ENCODE data around the gene NCOA4. TPM values are rescaled to one million over a fixed set of nuclear protein-coding genes. Genes with fewer than 3 reads are reported as not detected.
"Not testable (repeated sequence)": the region's sequence is repeated elsewhere in the genome, so short reads cannot be mapped to it uniquely, and the experiment has no call there.

Gene NCOA4
- total RNA-seq, 4 donors from 2014 or later: 88.8 to 223 (median 110) TPM

DNA sequence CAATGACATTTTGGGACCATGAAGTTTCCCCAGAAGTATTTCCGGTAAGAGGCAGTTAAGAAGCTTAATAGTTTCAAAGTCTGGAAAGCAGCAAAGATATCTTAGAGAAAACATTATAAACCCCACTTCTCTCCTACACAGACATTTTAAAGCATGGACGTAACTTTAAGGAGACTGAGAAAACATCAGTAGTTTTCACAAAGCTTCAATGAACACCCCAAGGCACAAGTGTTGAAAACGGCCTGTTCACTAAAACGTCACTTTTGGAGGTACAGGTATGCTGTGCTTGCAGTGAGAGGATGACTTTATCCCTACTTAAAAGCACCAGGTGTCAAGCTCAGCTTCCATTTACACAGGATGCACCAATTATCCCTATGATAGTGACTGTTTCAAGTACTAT, 25.0 kb downstream of the NCOA4 start:
- Histone ChIP-seq H3K9me3 (no peaks in the 10 kb centered on the region), H3K4me1 (peaks cover 0 to 8% of the 10 kb centered on the region in 2 donors), H3K27ac (no peak overlapping the region), H3K36me3 (no peaks in the 10 kb centered on the region), H3K4me3 (no peak overlapping the region), H3K27me3 (no peaks in the 10 kb centered on the region)
- DNase-seq: no peak
- TF ChIP-seq, protein P1, sequence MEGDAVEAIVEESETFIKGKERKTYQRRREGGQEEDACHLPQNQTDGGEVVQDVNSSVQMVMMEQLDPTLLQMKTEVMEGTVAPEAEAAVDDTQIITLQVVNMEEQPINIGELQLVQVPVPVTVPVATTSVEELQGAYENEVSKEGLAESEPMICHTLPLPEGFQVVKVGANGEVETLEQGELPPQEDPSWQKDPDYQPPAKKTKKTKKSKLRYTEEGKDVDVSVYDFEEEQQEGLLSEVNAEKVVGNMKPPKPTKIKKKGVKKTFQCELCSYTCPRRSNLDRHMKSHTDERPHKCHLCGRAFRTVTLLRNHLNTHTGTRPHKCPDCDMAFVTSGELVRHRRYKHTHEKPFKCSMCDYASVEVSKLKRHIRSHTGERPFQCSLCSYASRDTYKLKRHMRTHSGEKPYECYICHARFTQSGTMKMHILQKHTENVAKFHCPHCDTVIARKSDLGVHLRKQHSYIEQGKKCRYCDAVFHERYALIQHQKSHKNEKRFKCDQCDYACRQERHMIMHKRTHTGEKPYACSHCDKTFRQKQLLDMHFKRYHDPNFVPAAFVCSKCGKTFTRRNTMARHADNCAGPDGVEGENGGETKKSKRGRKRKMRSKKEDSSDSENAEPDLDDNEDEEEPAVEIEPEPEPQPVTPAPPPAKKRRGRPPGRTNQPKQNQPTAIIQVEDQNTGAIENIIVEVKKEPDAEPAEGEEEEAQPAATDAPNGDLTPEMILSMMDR (IDR thresholded peaks at IDR 0.05): no peak
- no peak for TF ChIP-seq POLR2A (IDR thresholded peaks at IDR 0.05)
- intact Hi-C loops (cut with DNase I; ENCODE audit: low total_unique reads): no loop called here

DNA sequence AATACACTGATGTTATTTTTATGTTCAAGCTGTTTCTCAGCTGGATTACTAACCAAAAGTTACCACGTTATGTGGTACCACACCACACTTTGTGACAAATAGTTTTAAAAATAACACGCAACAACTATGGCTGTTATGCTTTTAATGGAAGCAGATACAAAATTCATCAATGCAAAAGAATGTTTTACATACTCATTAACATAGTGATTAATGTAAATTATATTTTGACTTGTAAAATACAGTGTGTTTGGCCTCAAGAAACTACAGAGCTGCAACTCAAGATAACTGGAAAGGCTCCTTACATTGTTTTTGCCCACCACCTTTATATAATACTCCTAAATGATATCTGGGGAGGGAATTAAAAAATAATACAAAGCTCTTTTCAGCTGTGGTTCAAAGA, 25.5 kb downstream of the NCOA4 start:
- Histone ChIP-seq H3K9me3 (no peaks in the 10 kb centered on the region), H3K27ac (no peak overlapping the region), H3K36me3 (no peaks in the 10 kb centered on the region), H3K4me3 (no peak overlapping the region), H3K27me3 (no peaks in the 10 kb centered on the region), H3K4me1 (peaks cover 0 to 8% of the 10 kb centered on the region in 2 donors)
- TF ChIP-seq, protein P1 (IDR thresholded peaks at IDR 0.05): no peak
- TF ChIP-seq POLR2A (IDR thresholded peaks at IDR 0.05): no peak
- intact Hi-C loops (cut with DNase I; ENCODE audit: low total_unique reads): no loop called here
- no peak for DNase-seq

DNA sequence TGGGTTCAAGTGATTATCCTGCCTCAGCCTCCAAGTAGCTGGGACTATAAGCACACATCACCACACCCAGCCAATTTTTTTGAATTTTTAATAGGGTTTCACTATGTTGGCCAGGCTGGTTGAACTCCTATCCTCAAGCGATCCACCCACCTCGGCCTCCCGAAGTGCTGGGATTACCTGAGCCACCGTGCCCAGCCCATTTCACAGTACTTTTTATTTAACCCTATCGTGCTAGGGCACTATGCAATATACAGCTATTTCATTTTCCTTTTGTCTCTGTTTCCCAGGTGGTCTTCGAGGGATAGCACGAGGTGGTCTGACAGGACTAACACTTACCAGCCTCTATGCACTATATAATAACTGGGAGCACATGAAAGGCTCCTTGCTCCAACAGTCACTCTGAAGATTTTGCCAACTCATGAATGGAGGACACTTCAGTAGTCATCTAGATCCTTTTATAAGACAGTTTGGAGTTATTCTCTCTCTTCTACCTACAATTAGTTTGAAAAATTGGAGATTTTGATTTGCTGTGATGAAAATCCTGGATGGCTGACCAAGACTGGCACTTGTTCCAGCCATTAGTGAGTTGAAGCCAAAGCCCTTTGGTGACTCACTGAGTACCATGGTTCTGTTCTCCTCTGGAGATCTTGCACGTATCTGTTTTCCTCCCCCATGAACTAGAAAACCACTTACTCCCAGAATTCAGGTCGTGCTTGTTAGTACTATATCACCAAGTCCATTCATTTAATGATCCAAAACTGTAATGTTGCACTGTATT, 27.3 kb downstream of the NCOA4 start:
- DNase-seq: no peak
- H3K27me3 ChIP-seq: no peaks in the 10 kb centered on the region
- peaks cover 0 to 8% of the 10 kb centered on the region in 2 donors for H3K4me1 ChIP-seq
- no peaks in the 10 kb centered on the region for H3K9me3 ChIP-seq
- H3K4me3 ChIP-seq: no peak overlapping the region
- TF ChIP-seq POLR2A (IDR thresholded peaks at IDR 0.05): no peak
- TF ChIP-seq, protein P1 (IDR thresholded peaks at IDR 0.05): no peak
- intact Hi-C loops (cut with DNase I; ENCODE audit: low total_unique reads): no loop called here
- no peaks in the 10 kb centered on the region for H3K36me3 ChIP-seq
- no peak overlapping the region for H3K27ac ChIP-seq

DNA sequence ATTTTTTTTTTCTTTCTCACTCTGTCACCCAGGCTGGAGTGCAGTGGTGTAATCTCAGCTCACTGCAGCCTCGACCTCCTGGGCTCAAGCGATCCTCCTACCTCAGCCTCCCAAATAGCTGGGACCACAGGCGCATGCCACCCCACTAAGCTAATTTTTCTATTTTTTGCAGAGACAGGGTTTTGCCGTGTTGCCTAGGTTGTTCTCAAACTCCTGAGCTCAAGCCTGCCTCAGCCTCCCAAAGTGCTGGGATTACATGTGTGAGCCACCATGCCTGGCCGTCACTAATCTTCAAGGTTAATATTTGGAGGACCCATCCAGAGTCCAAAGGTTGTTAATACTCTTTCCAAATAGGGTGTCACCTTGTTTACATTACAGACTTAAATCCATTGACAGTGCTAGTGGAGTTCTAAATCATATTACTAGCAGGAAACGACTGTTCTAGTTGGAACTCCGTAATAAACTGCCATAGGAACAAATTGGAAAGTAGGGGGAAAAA, 28.2 kb downstream of the NCOA4 start:
- H3K36me3 ChIP-seq; DNase-seq; H3K9me3 ChIP-seq; intact Hi-C loops (cut with DNase I; ENCODE audit: low total_unique reads); H3K27ac ChIP-seq; H3K4me3 ChIP-seq; H3K4me1 ChIP-seq; H3K27me3 ChIP-seq: not testable (repeated sequence)

DNA sequence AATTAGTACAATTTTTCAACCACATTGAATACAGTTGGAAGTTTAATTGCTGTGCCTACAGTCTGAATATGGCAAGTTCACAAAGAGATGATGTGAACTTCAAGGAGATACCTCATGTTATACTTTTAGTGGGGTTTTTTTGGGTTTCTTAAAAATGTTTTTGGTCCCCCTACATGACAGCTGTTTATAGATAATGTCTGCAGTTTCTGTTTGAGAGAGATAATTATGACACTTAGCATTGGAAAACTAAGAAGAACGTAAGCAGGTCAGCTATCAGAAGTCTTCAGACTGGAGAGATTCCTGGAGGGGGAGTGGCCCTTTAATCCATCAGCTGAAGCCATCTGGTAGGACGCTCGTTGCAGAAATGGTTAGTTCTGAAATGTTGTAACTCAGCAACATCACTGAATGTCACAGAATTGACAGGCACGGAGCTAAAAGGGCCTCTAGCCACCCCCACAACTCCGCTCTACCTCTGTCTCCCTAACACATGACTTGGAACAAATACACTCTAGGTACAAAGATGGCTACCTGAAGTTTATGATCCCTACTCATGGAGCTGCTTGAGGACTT, 29.2 kb downstream of the NCOA4 start:
- no peaks in the 10 kb centered on the region for H3K9me3 ChIP-seq
- H3K27me3 ChIP-seq: no peaks in the 10 kb centered on the region
- no peaks in the 10 kb centered on the region for H3K36me3 ChIP-seq
- no peak for DNase-seq
- intact Hi-C loops (cut with DNase I; ENCODE audit: low total_unique reads): no loop called here
- peaks cover 0 to under 1% of the 10 kb centered on the region in 2 donors for H3K4me1 ChIP-seq
- TF ChIP-seq, protein P1 (IDR thresholded peaks at IDR 0.05): no peak
- no peak for TF ChIP-seq POLR2A (IDR thresholded peaks at IDR 0.05)
- H3K4me3 ChIP-seq: no peak overlapping the region
- no peak overlapping the region for H3K27ac ChIP-seq
